K562 (cell line): ENCODE measurements around the gene IL4I1. TPM values are rescaled to one million over a fixed set of nuclear protein-coding genes. Genes with fewer than 3 reads are reported as not detected.

Experiments
- CREM ChIP-seq: IDR thresholded peaks from 2 replicates; pipeline ENCODE4 v1.6.1; 2014; ENCODE audit warnings: antibody characterized with exemption, low read depth
- ETV6 ChIP-seq, 3 experiments: fragments of 150-350 bp in 1 of 3; sonication (generic) in 1 of 3; formaldehyde crosslinking in 1 of 3; IDR thresholded peaks; 2 replicates each; pipeline versions ENCODE4 v1.6.1 to v1.8.0; 2014 to 2022; ENCODE audit warnings: borderline replicate concordance in 2 of 3, low read depth in 2 of 3, antibody characterized with exemption in 1 of 3, low read length in 1 of 3, mild to moderate bottlenecking in 1 of 3, missing genetic modification reagents in 1 of 3
- HNRNPH1 ChIP-seq: fragments of 200-400 bp; formaldehyde crosslinking; optimal IDR thresholded peaks from 2 replicates; pipeline ENCODE3; 2017; ENCODE audit warnings: low read depth, mild to moderate bottlenecking, low read length, moderate library complexity
- MXI1 ChIP-seq: IDR thresholded peaks from 2 replicates; pipeline ENCODE4 v1.6.1; 2011; ENCODE audit warnings: low read depth, mild to moderate bottlenecking, improper control_type of control experiment, low read length
- NCOA1 ChIP-seq: fragments of 450-650 bp; IDR thresholded peaks from 2 replicates; pipeline ENCODE4 v1.6.1; 2016; ENCODE audit warnings: low read depth
- NR2C2 ChIP-seq, 2 experiments: fragments of 200-800 bp in 1 of 2; sonication (Bioruptor generic) in 1 of 2; sonication (generic) in 1 of 2; formaldehyde crosslinking in 1 of 2; IDR thresholded peaks; 2 replicates each; pipeline versions ENCODE4 v1.6.1 to v1.8.0; 2016 to 2022; ENCODE audit warnings: mild to moderate bottlenecking in 1 of 2, missing compliant biosample characterization in 1 of 2, missing genetic modification characterization in 1 of 2, missing genetic modification reagents in 1 of 2
- POLR2A ChIP-seq: fragments of 450-650 bp; conservative IDR thresholded peaks from 2 replicates; pipeline ENCODE4 v1.6.1; 2016
- PURB ChIP-seq: sonication (generic); formaldehyde crosslinking; IDR thresholded peaks from 2 replicates; pipeline ENCODE4 v1.9.0; 2021; ENCODE audit warnings: low read depth, mild to moderate bottlenecking, missing genetic modification reagents
- RB1 ChIP-seq: fragments of 450-650 bp; IDR thresholded peaks from 2 replicates; pipeline ENCODE4 v1.6.1; 2017; ENCODE audit warnings: low read depth, mild to moderate bottlenecking
- SMARCA5 ChIP-seq: fragments of 450-650 bp; IDR thresholded peaks from 2 replicates; pipeline ENCODE4 v1.6.1; 2016
- TBP ChIP-seq: optimal IDR thresholded peaks from 2 replicates; pipeline ENCODE3; 2011; ENCODE audit warnings: low read depth, low read length, improper control_type of control experiment
- TCF7 ChIP-seq: sonication (generic); IDR thresholded peaks from 2 replicates; pipeline ENCODE4 v1.6.1; 2016; ENCODE audit warnings: antibody characterized with exemption, borderline replicate concordance
- ZFX ChIP-seq: sonication (generic); formaldehyde crosslinking; IDR thresholded peaks from 2 replicates; pipeline ENCODE4 v1.8.0; 2022; ENCODE audit warnings: mild to moderate bottlenecking, missing genetic modification reagents, moderate library complexity
- ZNF766 ChIP-seq: fragments of 200-800 bp; sonication (Bioruptor generic); conservative IDR thresholded peaks from 2 replicates; pipeline ENCODE4 v1.6.1; 2016; ENCODE audit warnings: missing genetic modification characterization, missing compliant biosample characterization
- polyA plus RNA-seq, 8 experiments: library from polyadenylated mRNA; depleted of rRNA in 4 of 8; stranded (reverse) in 5 of 8; unstranded in 3 of 8; fragments of >200 nt; fragmentation: Nextera tagmentation in 2 of 8; fragmentation: Illumina TruSeq in 1 of 8; extraction: Ambion mirVana in 2 of 8; extraction: Trizol in 1 of 8; gene quantifications; 2 replicates each; pipeline versions ENCODE4 v1.2.1 to v1.2.3, GENCODE V29; 2011 to 2014; ENCODE audit warnings: inconsistent platforms in 1 of 8, missing spikeins in 1 of 8
- total RNA-seq, 7 experiments: library from RNA; depleted of rRNA in 6 of 7; stranded (reverse); fragments of >200 nt in 6 of 7; fragmentation: Illumina TruSeq in 2 of 7; extraction: Trizol in 2 of 7; gene quantifications; 2 replicates each; pipeline versions ENCODE4 v1.2.1 to v1.2.3, GENCODE V29; 2011 to 2021; ENCODE audit warnings: low replicate concordance in 1 of 7
- TF ChIP-seq, protein P1 (sequence below): conservative IDR thresholded peaks from 2 replicates; pipeline ENCODE4 v1.6.1; 2011; ENCODE audit warnings: low read depth, mild to moderate bottlenecking, low read length; ENCODE audit not compliant: control insufficient read depth
- TF ChIP-seq, protein P2 (sequence below): fragments of 450-650 bp; formaldehyde crosslinking; IDR thresholded peaks from 2 replicates; pipeline ENCODE4 v1.4.0; 2022; ENCODE audit warnings: missing genetic modification characterization
- TF ChIP-seq, protein P3 (sequence below): sonication (generic); formaldehyde crosslinking; IDR thresholded peaks from 2 replicates; pipeline ENCODE4 v1.8.0; 2022; ENCODE audit warnings: missing genetic modification reagents, mild to moderate bottlenecking, borderline replicate concordance
- TF ChIP-seq, protein P4 (sequence below): fragments of 450-650 bp; IDR thresholded peaks from 2 replicates; pipeline ENCODE4 v1.6.1; 2018; ENCODE audit not compliant: partially characterized antibody

Gene IL4I1
- total and polyA plus RNA-seq, 9 of the 15 experiments (the other 6 are each of a cell fraction or from before 2014, with no cell fraction given), result 0.06 to 0.95 (median 0.43) TPM; not detected in 2

DNA sequence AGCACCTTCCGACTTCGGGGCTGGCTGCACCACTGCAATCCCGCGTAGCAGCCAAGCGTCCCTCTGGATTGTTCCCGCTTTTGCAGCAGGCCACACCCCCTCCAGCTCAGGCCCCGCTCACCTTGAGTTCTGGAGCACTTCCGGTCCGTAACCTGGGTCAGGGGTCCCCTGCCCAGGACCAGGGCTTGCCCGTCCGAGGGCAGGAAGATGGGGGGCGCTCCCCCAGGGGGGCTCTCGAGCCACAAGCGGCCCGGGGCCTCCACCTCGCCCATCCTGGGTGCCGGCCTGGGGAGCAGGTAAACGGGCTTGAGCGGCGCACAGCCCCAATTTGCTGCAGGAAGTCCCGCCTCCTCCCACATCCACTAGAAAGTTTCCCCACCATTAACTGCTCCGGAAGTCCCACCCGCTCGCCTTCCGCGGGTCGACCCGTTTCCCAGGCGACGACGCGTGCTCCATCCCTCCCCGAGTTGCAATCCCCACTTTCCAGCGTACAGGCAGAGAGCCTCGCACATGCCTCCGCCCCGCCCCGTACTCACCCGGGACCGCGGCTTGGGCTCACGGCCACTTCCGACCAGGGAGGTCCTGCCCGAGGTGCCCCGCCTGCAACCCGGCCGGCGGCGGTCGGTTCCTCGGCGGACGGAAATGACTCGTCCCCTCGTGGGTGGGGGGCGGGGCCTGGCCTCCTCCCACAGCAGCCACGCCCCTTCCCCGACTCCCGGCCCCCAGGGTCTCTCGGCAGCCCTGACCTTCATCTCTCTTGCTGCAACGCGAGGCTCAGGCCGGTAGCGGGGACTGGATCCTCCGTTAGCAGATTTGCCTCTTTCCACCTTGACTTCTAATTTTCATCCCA, 29.5 kb downstream of the IL4I1 start, which contains the start of gene PNKP (continued):
- TF ChIP-seq, protein P1, sequence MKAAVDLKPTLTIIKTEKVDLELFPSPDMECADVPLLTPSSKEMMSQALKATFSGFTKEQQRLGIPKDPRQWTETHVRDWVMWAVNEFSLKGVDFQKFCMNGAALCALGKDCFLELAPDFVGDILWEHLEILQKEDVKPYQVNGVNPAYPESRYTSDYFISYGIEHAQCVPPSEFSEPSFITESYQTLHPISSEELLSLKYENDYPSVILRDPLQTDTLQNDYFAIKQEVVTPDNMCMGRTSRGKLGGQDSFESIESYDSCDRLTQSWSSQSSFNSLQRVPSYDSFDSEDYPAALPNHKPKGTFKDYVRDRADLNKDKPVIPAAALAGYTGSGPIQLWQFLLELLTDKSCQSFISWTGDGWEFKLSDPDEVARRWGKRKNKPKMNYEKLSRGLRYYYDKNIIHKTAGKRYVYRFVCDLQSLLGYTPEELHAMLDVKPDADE, result peak; percentile 73; the same call in 1 of the 2 replicates
- TF ChIP-seq TBP (peak; percentile 52), NR2C2 (CRISPR knock-in tag; IDR thresholded peaks at IDR 0.05) (peak; percentile 74; the same call in 1 of the 2 replicates), NR2C2 (tag; IDR thresholded peaks at IDR 0.05) (peak; percentile 97), ZNF766 (peak; percentile 48; the same call in 1 of the 2 replicates), ZFX (peak; percentile 46), RB1 (peak; percentile 37; the same call in 1 of the 2 replicates), POLR2A (peak; percentile 93), TCF7 (peak; percentile 14; the same call in 1 of the 2 replicates), NCOA1 (peak; percentile 86), CREM (peak; percentile 93), PURB (CRISPR knock-in tag) (no peak), SMARCA5 (no peak), HNRNPH1 (no peak), ETV6 (IDR thresholded peaks at IDR 0.05; ENCODE audit: borderline replicate concordance in 1 of 2, low read depth in 2 of 2, low read length in 1 of 2) (peak in 1 of 2 experiments; percentile 22; a peak in 1 of 4 replicates), ETV6 (CRISPR knock-in tag; IDR thresholded peaks at IDR 0.05; ENCODE audit: borderline replicate concordance) (no peak), MXI1 (peak; percentile 62)
- TF ChIP-seq, protein P2, sequence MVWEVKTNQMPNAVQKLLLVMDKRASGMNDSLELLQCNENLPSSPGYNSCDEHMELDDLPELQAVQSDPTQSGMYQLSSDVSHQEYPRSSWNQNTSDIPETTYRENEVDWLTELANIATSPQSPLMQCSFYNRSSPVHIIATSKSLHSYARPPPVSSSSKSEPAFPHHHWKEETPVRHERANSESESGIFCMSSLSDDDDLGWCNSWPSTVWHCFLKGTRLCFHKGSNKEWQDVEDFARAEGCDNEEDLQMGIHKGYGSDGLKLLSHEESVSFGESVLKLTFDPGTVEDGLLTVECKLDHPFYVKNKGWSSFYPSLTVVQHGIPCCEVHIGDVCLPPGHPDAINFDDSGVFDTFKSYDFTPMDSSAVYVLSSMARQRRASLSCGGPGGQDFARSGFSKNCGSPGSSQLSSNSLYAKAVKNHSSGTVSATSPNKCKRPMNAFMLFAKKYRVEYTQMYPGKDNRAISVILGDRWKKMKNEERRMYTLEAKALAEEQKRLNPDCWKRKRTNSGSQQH (CRISPR knock-in tag), result no peak
- TF ChIP-seq, protein P3, sequence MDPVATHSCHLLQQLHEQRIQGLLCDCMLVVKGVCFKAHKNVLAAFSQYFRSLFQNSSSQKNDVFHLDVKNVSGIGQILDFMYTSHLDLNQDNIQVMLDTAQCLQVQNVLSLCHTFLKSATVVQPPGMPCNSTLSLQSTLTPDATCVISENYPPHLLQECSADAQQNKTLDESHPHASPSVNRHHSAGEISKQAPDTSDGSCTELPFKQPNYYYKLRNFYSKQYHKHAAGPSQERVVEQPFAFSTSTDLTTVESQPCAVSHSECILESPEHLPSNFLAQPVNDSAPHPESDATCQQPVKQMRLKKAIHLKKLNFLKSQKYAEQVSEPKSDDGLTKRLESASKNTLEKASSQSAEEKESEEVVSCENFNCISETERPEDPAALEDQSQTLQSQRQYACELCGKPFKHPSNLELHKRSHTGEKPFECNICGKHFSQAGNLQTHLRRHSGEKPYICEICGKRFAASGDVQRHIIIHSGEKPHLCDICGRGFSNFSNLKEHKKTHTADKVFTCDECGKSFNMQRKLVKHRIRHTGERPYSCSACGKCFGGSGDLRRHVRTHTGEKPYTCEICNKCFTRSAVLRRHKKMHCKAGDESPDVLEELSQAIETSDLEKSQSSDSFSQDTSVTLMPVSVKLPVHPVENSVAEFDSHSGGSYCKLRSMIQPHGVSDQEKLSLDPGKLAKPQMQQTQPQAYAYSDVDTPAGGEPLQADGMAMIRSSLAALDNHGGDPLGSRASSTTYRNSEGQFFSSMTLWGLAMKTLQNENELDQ (CRISPR knock-in tag), result no peak
- TF ChIP-seq, protein P4, sequence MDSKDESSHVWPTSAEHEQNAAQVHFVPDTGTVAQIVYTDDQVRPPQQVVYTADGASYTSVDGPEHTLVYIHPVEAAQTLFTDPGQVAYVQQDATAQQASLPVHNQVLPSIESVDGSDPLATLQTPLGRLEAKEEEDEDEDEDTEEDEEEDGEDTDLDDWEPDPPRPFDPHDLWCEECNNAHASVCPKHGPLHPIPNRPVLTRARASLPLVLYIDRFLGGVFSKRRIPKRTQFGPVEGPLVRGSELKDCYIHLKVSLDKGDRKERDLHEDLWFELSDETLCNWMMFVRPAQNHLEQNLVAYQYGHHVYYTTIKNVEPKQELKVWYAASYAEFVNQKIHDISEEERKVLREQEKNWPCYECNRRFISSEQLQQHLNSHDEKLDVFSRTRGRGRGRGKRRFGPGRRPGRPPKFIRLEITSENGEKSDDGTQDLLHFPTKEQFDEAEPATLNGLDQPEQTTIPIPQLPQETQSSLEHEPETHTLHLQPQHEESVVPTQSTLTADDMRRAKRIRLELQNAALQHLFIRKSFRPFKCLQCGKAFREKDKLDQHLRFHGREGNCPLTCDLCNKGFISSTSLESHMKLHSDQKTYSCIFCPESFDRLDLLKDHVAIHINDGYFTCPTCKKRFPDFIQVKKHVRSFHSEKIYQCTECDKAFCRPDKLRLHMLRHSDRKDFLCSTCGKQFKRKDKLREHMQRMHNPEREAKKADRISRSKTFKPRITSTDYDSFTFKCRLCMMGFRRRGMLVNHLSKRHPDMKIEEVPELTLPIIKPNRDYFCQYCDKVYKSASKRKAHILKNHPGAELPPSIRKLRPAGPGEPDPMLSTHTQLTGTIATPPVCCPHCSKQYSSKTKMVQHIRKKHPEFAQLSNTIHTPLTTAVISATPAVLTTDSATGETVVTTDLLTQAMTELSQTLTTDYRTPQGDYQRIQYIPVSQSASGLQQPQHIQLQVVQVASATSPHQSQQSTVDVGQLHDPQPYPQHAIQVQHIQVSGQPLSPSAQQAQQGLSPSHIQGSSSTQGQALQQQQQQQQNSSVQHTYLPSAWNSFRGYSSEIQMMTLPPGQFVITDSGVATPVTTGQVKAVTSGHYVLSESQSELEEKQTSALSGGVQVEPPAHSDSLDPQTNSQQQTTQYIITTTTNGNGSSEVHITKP, result peak; percentile 44
